Trophoblast cell (in vitro differentiated cells and primary cell): ENCODE results near the gene USP32.

Source experiments
- DNase-seq, 2 donors: peaks; one replicate each; pipeline ENCODE4 v3.0.0-alpha.2; 2016
- H2AFZ ChIP-seq: 2 replicates; pipeline ENCODE4 v1.6.1; 2013; ENCODE audit warnings: low read length, moderate library complexity, mild to moderate bottlenecking; ENCODE audit not compliant: insufficient read depth, poor library complexity
- H2AK5ac ChIP-seq: 2 replicates; pipeline ENCODE4 v1.6.1; 2013; ENCODE audit warnings: mild to moderate bottlenecking, low read length
- H2BK120ac ChIP-seq: 2 replicates; pipeline ENCODE4 v1.6.1; 2013; ENCODE audit warnings: low read length, mild to moderate bottlenecking, moderate library complexity; ENCODE audit not compliant: insufficient read depth, poor library complexity
- H2BK12ac ChIP-seq: 2 replicates; pipeline ENCODE4 v1.6.1; 2013; ENCODE audit warnings: mild to moderate bottlenecking, low read length, moderate library complexity
- H2BK5ac ChIP-seq: 2 replicates; pipeline ENCODE4 v1.6.1; 2013; ENCODE audit warnings: low read length, low read depth, moderate library complexity, mild to moderate bottlenecking; ENCODE audit not compliant: poor library complexity
- H3K14ac ChIP-seq: 2 replicates; pipeline ENCODE4 v1.6.1; 2013; ENCODE audit warnings: mild to moderate bottlenecking, low read length
- H3K18ac ChIP-seq: 2 replicates; pipeline ENCODE4 v1.6.1; 2013; ENCODE audit warnings: mild to moderate bottlenecking, low read length
- H3K23ac ChIP-seq: 2 replicates; pipeline ENCODE4 v1.6.1; 2013; ENCODE audit warnings: low read length
- H3K27ac ChIP-seq: 2 replicates; pipeline ENCODE4 v1.5.1; 2013; ENCODE audit warnings: low read depth, mild to moderate bottlenecking, inconsistent platforms, low read length, moderate library complexity
- H3K27me3 ChIP-seq: 2 replicates; pipeline ENCODE4 v1.6.1; 2013; ENCODE audit warnings: inconsistent platforms, mild to moderate bottlenecking, low read length, moderate library complexity; ENCODE audit not compliant: insufficient read depth
- H3K36me3 ChIP-seq, 2 experiments: 1 replicate in 1 of 2; 2 replicates in 1 of 2; pipeline ENCODE4 v1.6.1; 2013; ENCODE audit warnings: low read length in 2 of 2, mild to moderate bottlenecking in 2 of 2, moderate library complexity in 1 of 2; ENCODE audit not compliant: insufficient read depth in 2 of 2, control insufficient read depth in 1 of 2
- H3K4ac ChIP-seq: 2 replicates; pipeline ENCODE4 v1.6.1; 2013; ENCODE audit warnings: low read depth, mild to moderate bottlenecking, low read length, moderate library complexity
- H3K4me1 ChIP-seq, 2 experiments: 1 replicate in 1 of 2; 2 replicates in 1 of 2; pipeline ENCODE4 v1.6.1; 2013; ENCODE audit warnings: low read length in 2 of 2, mild to moderate bottlenecking in 2 of 2, moderate library complexity in 1 of 2; ENCODE audit not compliant: insufficient read depth in 2 of 2, control insufficient read depth in 1 of 2
- H3K4me2 ChIP-seq: 2 replicates; pipeline ENCODE4 v1.6.1; 2013; ENCODE audit warnings: inconsistent platforms, mild to moderate bottlenecking, low read length, moderate library complexity
- H3K4me3 ChIP-seq: 2 replicates; pipeline ENCODE4 v1.5.1; 2013; ENCODE audit warnings: mild to moderate bottlenecking, low read depth, low read length, inconsistent platforms
- H3K79me1 ChIP-seq: one replicate; pipeline ENCODE4 v1.6.1; 2013; ENCODE audit warnings: low read length
- H3K79me2 ChIP-seq: 2 replicates; pipeline ENCODE4 v1.6.1; 2013; ENCODE audit warnings: low read length, mild to moderate bottlenecking; ENCODE audit not compliant: control insufficient read depth, insufficient read depth, poor library complexity
- H3K9ac ChIP-seq: 2 replicates; pipeline ENCODE4 v1.6.1; 2013; ENCODE audit warnings: mild to moderate bottlenecking, low read length
- H3K9me3 ChIP-seq: 2 replicates; pipeline ENCODE4 v1.6.1; 2013; ENCODE audit warnings: low read depth, mild to moderate bottlenecking, control low read depth, inconsistent platforms, low read length; ENCODE audit not compliant: insufficient read depth
- H4K12ac ChIP-seq: 2 replicates; pipeline ENCODE4 v1.6.1; 2013; ENCODE audit warnings: low read depth, mild to moderate bottlenecking, low read length, moderate library complexity
- H4K8ac ChIP-seq: 2 replicates; pipeline ENCODE4 v1.6.1; 2013; ENCODE audit warnings: low read depth, mild to moderate bottlenecking, low read length, moderate library complexity
- H4K91ac ChIP-seq: one replicate; pipeline ENCODE4 v1.6.1; 2013; ENCODE audit warnings: low read depth, mild to moderate bottlenecking, low read length, moderate library complexity
- WGBS: extraction: QIAGEN DNeasy Blood & Tissue Kit; methylation state at CpG from one replicate; pipeline ENCODE4 v1.1.7; 2013; ENCODE audit warnings: missing lambda C conversion rate; ENCODE audit not compliant: insufficient read length, insufficient coverage; ENCODE audit errors: extremely low coverage; 5-methylcytosine and 5-hydroxymethylcytosine counted together

Gene USP32

DNA sequence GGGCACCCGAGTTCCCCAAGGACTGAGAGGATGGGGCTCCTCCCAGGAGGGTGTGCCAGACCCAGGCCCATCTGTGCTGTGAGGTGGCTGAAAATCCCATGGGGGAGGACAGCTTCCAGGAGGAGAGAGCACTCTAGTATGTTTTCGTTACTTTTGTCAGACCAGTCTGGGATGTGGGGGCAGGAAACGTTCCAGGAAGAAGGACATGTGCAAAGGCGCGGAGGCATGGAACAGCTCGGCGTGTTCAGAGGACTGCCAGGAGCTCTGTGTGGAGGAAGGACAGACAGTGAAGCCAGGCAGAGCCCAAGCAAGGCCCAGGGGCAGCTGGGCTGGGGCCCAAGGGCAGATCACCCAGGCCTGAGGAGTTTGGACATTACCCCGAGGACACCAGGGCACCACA lies 235.2 kb downstream of the USP32 start:
- H3K4me3 ChIP-seq, result no peak overlapping the region
- no peak overlapping the region for H4K12ac ChIP-seq
- no peak overlapping the region for H2BK12ac ChIP-seq
- H4K91ac ChIP-seq, result no peak overlapping the region
- H3K9me3 ChIP-seq, result peaks cover 4% of the 10 kb centered on the region
- no CpG with 5 or more reads among the region's 8 CpGs for WGBS
- H3K36me3 ChIP-seq, result no peaks in the 10 kb centered on the region
- H4K8ac ChIP-seq, result no peak overlapping the region
- no peak overlapping the region for H2BK5ac ChIP-seq
- H3K14ac ChIP-seq, result no peak overlapping the region
- H3K4me1 ChIP-seq, result no peaks in the 10 kb centered on the region
- H3K4me2 ChIP-seq, result no peak overlapping the region
- peaks cover 4% of the 10 kb centered on the region for H3K27me3 ChIP-seq
- no peak overlapping the region for H3K4ac ChIP-seq
- no peak overlapping the region for H3K18ac ChIP-seq
- DNase-seq, result no peak
- H2AK5ac ChIP-seq, result no peak overlapping the region
- H2BK120ac ChIP-seq, result no peak overlapping the region
- H3K9ac ChIP-seq, result no peak overlapping the region
- no peaks in the 10 kb centered on the region for H3K79me1 ChIP-seq
- no peak overlapping the region for H3K27ac ChIP-seq
- no peak overlapping the region for H3K23ac ChIP-seq
- H2AFZ ChIP-seq, result no peak overlapping the region
- no peaks in the 10 kb centered on the region for H3K79me2 ChIP-seq

DNA sequence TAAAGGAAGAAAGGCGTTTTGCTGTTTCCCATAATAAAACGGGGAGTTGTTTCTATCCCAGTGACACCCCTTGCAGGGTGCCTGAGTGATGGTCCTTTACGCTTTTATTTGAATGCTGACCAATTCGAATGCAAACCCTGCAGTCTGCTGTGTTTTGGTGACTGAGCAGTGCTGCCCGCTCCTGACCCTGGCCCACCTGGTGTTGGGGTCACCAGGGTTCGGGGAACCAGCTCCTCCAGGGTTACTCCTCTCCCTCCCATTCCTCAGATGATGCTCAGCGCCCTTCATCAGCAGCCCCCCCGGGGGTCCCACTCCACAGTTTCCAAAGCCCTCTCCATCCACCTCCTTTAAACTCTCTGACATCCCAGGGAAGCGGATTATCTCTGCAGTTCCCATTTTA lies 236.1 kb downstream of the USP32 start:
- Histone ChIP-seq H2AK5ac (no peak overlapping the region), H3K14ac (no peak overlapping the region), H3K4me3 (no peak overlapping the region), H3K27me3 (peaks cover 10% of the 10 kb centered on the region), H3K4ac (no peak overlapping the region), H4K8ac (no peak overlapping the region), H4K12ac (no peak overlapping the region), H3K23ac (no peak overlapping the region), H3K18ac (no peak overlapping the region), H2AFZ (no peak overlapping the region), H3K79me2 (no peaks in the 10 kb centered on the region), H3K27ac (no peak overlapping the region), H3K9ac (no peak overlapping the region), H2BK12ac (no peak overlapping the region), H3K9me3 (peaks cover 6% of the 10 kb centered on the region), H2BK120ac (no peak overlapping the region), H4K91ac (no peak overlapping the region), H3K4me1 (no peaks in the 10 kb centered on the region), H2BK5ac (no peak overlapping the region), H3K4me2 (no peak overlapping the region), H3K79me1 (no peaks in the 10 kb centered on the region), H3K36me3 (no peaks in the 10 kb centered on the region)
- no CpG with 5 or more reads among the region's 9 CpGs for WGBS
- DNase-seq, result no peak

DNA sequence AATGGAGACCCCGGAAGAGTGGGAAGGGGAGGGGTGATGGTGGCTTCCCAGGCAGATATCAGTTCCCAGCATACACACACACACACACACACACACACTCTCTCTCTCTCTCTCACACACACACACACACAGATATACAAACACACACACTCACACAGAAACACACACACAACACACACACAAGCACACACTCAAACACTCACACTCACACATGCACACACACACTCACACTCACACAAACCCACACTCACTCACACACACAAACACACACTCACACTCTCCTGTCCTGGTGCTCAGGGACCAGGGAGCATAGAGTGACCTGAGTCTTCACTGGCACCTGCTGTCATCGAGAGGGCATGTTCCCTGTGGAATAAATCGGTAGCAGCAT lies 236.5 kb downstream of the USP32 start:
- Histone ChIP-seq H3K4me1 (no peaks in the 10 kb centered on the region), H3K4ac (no peak overlapping the region), H3K9ac (no peak overlapping the region), H3K14ac (no peak overlapping the region), H4K8ac (no peak overlapping the region), H2BK120ac (no peak overlapping the region), H3K36me3 (no peaks in the 10 kb centered on the region), H4K91ac (no peak overlapping the region), H2BK12ac (no peak overlapping the region), H3K27me3 (peaks cover 13% of the 10 kb centered on the region), H3K27ac (no peak overlapping the region), H3K9me3 (peaks cover 6% of the 10 kb centered on the region), H2BK5ac (no peak overlapping the region), H3K18ac (no peak overlapping the region), H3K4me3 (no peak overlapping the region), H3K79me2 (no peaks in the 10 kb centered on the region), H3K23ac (no peak overlapping the region), H2AFZ (no peak overlapping the region), H2AK5ac (no peak overlapping the region), H3K79me1 (no peaks in the 10 kb centered on the region), H3K4me2 (no peak overlapping the region), H4K12ac (no peak overlapping the region)
- WGBS, result no CpG with 5 or more reads among the region's 3 CpGs
- DNase-seq, result no peak

DNA sequence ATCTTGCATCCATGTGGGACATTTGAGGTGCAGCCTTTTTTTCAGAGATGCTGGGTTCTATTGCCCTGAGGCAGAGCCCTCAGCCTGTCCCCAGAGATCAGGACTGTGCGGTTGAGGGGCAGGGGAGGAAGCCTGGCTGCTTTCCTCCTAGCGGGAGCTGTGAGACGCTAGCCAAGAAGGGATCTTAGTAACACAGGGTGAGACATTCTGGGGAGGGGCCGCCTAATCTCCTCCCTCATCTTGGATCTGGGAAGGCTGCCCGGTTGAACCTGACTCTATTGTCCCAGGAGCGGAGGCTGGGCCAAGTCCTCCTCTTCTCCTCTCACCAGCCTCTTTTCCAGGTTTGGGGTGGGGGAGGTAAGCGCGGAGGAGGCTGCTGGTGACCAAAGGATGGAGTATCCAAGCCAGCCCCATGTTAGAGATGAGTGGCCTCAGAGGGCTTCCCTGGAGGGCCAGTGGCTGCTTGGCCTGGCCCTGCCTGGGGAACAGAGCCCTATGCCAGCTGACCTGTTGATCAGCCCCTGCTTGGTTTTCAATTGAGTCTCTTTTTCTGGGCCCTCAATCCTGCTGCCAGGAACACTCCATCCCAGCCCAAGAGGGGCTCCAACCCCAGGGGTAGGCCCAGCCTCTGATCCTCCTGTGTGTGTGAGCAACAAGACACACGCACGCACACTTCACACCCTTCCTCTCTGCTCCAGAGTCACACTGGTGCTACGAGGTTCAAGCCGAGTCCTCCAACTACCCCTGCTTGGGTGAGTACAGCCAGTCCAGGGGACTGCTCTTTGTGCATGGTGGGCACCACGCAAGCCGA lies 237.1 kb downstream of the USP32 start:
- peaks cover 6% of the 10 kb centered on the region for H3K9me3 ChIP-seq
- H3K27me3 ChIP-seq, result peaks cover 18% of the 10 kb centered on the region
- no peak overlapping the region for H3K18ac ChIP-seq
- no peak overlapping the region for H2BK120ac ChIP-seq
- H4K8ac ChIP-seq, result no peak overlapping the region
- no peak overlapping the region for H3K4ac ChIP-seq
- H4K12ac ChIP-seq, result no peak overlapping the region
- H3K14ac ChIP-seq, result no peak overlapping the region
- no peak overlapping the region for H3K4me3 ChIP-seq
- no peak overlapping the region for H4K91ac ChIP-seq
- no peaks in the 10 kb centered on the region for H3K36me3 ChIP-seq
- H3K4me2 ChIP-seq, result no peak overlapping the region
- H3K79me2 ChIP-seq, result no peaks in the 10 kb centered on the region
- H2BK12ac ChIP-seq, result no peak overlapping the region
- no peak overlapping the region for H3K23ac ChIP-seq
- no peak overlapping the region for H3K9ac ChIP-seq
- H3K4me1 ChIP-seq, result peaks cover under 1 to 3% of the 10 kb centered on the region in 2 experiments
- no peak overlapping the region for H2BK5ac ChIP-seq
- H2AFZ ChIP-seq, result no peak overlapping the region
- no peak overlapping the region for H2AK5ac ChIP-seq
- H3K27ac ChIP-seq, result no peak overlapping the region
- DNase-seq, result no peak
- WGBS, result no CpG with 5 or more reads among the region's 14 CpGs
- no peaks in the 10 kb centered on the region for H3K79me1 ChIP-seq
